ENCODE data around the gene CASQ1. TPM values are rescaled to one million over a fixed set of nuclear protein-coding genes. Genes with fewer than 3 reads are reported as not detected.

CASQ1 gene
- total RNA-seq, 1 donor from 2014 or later: 1.1 TPM

- DNase-seq (ENCODE audit: low spot score) (no peak), ATAC-seq (peak; percentile 49)
- intact Hi-C loops (cut with DNase I): loop anchor here (10.0 kb wide), 1 partner anchor 123 kb away; the partner anchor contains the start of gene IGSF8
These were observed 27.2 kb downstream of the CASQ1 start for GRCh38 chr1:160217481-160218051.

- ATAC-seq: peak; percentile 86
- intact Hi-C loops (cut with DNase I): loop anchor here (10.0 kb wide), 1 partner anchor 124 kb away; the partner anchor contains the start of gene IGSF8
- DNase-seq (ENCODE audit: low spot score): peak; percentile 70
These were observed 28.9 kb downstream of the CASQ1 start for GRCh38 chr1:160219062-160219929.

- intact Hi-C loops (cut with DNase I): no loop called here
- DNase-seq (ENCODE audit: low spot score) (no peak), ATAC-seq (no peak)
These were observed 29.9 kb downstream of the CASQ1 start for GRCh38 chr1:160220301-160220700.

GRCh38 chr1:160221089-160221488 lies 30.7 kb downstream of the CASQ1 start:
- no peak for ATAC-seq
- intact Hi-C loops (cut with DNase I): no loop called here

GRCh38 chr1:160222546-160222945 lies 32.2 kb downstream of the CASQ1 start:
- no peak for ATAC-seq
- intact Hi-C loops (cut with DNase I): no loop called here
- no peak for DNase-seq (ENCODE audit: low spot score)

More at GRCh38 chr1:160221089-160221488, 30.7 kb downstream of the CASQ1 start:
- DNase-seq (ENCODE audit: low spot score): no peak

GRCh38 chr1:160224606-160225005 lies 34.2 kb downstream of the CASQ1 start:
- no peak for ATAC-seq

DNA sequence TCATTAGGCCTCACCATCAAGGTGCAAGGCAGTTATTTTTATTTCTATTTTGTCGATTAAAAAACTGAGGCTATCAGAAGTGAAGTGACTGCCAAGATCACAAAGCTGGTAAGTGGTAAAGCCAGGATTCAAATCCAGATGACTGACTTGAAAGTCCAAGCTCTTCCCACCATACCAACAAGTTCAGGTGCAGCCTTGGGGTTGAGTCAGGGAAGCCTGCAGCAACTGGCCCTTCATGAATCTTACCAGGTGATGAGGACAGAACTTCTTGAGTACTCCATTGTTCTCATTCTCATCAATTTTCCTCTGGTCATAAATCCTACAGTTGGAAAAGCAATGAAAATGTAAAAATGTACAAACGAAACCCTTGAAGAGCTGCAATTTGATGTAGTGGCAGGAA lies 35.0 kb downstream of the CASQ1 start:
- DNase-seq (ENCODE audit: low spot score): no peak
- no peak for ATAC-seq
- intact Hi-C loops (cut with DNase I): no loop called here

More at GRCh38 chr1:160224606-160225005, 34.2 kb downstream of the CASQ1 start:
- no peak for DNase-seq (ENCODE audit: low spot score)
- intact Hi-C loops (cut with DNase I): no loop called here

DNA sequence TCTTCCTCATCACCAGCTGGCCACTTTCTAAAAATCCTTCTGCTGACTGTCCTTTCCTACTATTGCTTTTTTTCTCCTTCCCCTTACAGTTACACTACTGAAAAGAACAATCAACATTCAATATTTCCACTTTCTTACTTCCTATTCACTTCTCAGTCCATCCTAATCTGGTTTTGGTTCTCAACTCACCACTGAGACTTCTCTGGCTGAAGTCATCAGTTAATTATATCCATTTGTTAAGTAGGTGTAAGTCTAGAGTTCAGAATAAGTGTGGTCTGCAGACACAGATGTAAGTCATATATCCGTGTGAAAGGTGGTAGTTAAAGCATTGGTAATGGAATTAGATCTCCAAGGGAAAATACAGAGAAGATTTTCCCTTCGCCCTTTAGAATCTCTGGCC lies 36.2 kb downstream of the CASQ1 start:
- ATAC-seq: no peak
- intact Hi-C loops (cut with DNase I): no loop called here
- no peak for DNase-seq (ENCODE audit: low spot score)

GRCh38 chr1:160227034-160227433 lies 36.7 kb downstream of the CASQ1 start:
- intact Hi-C loops (cut with DNase I): no loop called here
- DNase-seq (ENCODE audit: low spot score) (no peak), ATAC-seq (no peak)

- no peak for ATAC-seq
- DNase-seq (ENCODE audit: low spot score): no peak
- intact Hi-C loops (cut with DNase I): no loop called here
These were observed 37.2 kb downstream of the CASQ1 start for GRCh38 chr1:160227561-160227960.

DNA sequence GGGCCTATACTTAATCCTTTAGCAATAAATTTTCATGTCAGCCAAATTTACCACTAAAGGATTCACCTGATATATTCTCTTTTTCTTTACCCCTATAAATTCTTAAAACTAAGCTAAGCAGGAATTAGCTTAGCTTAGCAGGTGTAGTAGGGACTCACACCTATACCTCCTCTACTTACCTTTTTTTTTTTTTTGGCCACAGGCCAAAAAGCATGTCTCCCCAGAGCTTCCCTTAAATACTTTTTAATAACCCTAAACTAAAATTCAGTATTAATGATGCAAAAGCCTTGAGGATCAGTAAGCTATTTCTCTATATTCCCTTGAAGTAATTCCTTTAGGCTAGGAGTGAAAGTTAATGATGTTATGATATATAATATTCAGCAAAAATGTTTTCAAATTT lies 38.1 kb downstream of the CASQ1 start:
- intact Hi-C loops (cut with DNase I): no loop called here
- DNase-seq (ENCODE audit: low spot score) (no peak), ATAC-seq (no peak)

GRCh38 chr1:160232911-160233310 lies 42.5 kb downstream of the CASQ1 start:
- intact Hi-C loops (cut with DNase I): no loop called here
- DNase-seq (ENCODE audit: low spot score) (no peak), ATAC-seq (no peak)

GRCh38 chr1:160236806-160237205 lies 46.4 kb downstream of the CASQ1 start:
- ATAC-seq: no peak
- intact Hi-C loops (cut with DNase I): no loop called here

GRCh38 chr1:160237558-160237957 lies 47.2 kb downstream of the CASQ1 start:
- DNase-seq (ENCODE audit: low spot score): no peak

More at GRCh38 chr1:160236806-160237205, 46.4 kb downstream of the CASQ1 start:
- no peak for DNase-seq (ENCODE audit: low spot score)

GRCh38 chr1:160238408-160238807 lies 48.0 kb downstream of the CASQ1 start:
- intact Hi-C loops (cut with DNase I): no loop called here
- DNase-seq (ENCODE audit: low spot score) (no peak), ATAC-seq (no peak)

More at GRCh38 chr1:160237558-160237957, 47.2 kb downstream of the CASQ1 start:
- no peak for ATAC-seq
- intact Hi-C loops (cut with DNase I): no loop called here

DNA sequence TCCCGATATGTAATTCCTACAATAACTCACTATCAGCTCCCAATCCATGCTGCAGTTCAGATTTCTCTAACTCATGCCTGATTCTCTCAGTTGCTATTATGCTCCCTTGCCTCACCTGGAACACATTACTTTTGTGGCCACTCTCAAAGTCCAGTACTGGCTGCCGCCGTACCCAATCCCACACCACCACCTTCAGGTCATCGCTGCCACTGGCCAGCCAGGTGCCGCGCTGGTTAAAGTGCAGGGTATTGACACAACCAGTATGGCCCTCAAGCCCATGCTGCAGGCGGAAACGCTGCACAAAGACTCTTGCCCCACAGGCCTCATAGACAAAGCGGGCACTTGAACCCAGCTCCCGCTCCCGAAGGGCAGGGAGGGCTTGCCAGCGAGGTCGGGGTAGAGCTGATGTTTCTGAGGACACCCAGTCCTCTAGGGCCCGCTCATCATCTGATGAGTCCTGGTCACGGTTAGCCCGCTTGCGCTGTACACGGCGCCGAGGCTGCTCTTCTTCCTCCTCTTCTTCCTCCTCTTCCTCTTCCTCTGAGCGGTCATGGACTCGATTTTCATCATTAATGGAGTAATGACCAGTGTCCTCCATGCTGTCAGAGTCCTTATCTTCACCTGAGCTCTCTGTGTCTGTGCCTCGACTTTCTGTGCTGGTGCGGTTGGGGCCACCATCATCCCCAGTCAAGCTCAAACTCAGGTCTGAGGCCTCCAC lies 49.4 kb downstream of the CASQ1 start:
- ATAC-seq: no peak
- intact Hi-C loops (cut with DNase I): no loop called here
- no peak for DNase-seq (ENCODE audit: low spot score)

GRCh38 chr1:160243767-160244166 lies 53.4 kb downstream of the CASQ1 start:
- no peak for DNase-seq (ENCODE audit: low spot score)
- no peak for ATAC-seq
- intact Hi-C loops (cut with DNase I): no loop called here

DNA sequence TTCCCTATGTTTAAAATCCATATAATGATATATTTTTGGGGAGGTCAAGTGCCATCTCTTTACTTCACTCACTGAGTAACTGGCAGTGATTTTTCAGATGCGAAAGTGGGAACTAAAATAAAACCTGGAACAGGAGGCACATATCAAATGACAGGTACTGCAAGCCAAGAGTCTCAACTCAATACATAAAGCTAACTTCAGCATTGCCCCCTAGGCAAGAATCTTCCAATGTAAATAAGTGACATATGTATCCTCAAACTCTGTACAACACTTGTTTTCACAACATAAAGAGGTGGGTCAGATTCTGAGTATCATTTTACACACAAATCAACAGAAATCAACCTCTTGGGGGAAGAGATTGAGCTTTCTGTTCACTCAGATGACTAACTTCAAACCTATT lies 53.8 kb downstream of the CASQ1 start:
- no peak for ATAC-seq
- no peak for DNase-seq (ENCODE audit: low spot score)
- intact Hi-C loops (cut with DNase I): no loop called here

DNA sequence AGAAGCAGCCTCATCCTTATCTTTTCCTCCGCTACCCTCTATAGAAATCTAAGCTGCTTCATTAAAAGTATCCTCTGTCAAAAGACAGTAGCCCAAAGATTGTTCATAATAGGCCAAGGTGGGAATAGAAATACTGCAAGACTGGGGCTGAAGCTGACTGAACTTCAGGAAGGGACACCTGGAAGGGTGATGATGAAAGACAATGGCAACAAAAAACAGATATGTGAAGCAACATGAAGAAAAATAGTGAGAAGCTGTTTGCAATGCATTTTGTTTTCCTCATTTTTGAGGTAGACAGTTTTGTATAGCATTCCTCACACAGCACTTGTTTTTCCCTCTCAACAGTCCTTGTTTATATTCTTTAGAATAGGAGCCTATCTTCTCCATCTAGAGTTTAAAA lies 55.1 kb downstream of the CASQ1 start:
- intact Hi-C loops (cut with DNase I): no loop called here
- no peak for DNase-seq (ENCODE audit: low spot score)
- ATAC-seq: no peak

- ATAC-seq: no peak
- no peak for DNase-seq (ENCODE audit: low spot score)
- intact Hi-C loops (cut with DNase I): no loop called here
These were observed 56.7 kb downstream of the CASQ1 start for GRCh38 chr1:160247053-160247452.
